ENCODE measurements around the gene NRXN3.

DNA sequence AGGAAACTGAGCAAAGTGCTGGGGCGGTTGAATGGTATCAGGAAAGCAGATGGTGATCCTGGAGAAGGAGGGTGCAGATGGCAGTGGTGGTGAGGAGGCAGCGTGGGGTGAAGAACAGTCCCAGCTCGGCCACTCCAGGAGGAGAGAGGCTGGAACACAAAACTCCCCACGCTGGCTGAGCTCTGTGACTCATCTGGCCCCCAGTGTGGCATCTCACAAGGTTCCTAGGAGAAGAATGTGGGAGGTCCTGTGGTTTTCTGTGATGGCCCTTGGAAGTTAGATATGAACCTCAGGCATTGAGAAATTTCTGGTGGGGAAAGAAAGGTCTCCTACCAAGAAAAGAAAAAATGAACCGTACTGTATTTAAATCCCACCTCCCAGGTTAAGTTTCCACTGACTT is 8.0 kb upstream of the NRXN3 start:
- TF ChIP-seq EZH2phosphoT487 (IDR thresholded peaks at IDR 0.05; ENCODE audit: borderline replicate concordance, low read length), result no peak
- TF ChIP-seq CTCF (conservative IDR thresholded peaks at IDR 0.05; ENCODE audit: low read depth, low read length), result no peak
- no peak for TF ChIP-seq EZH2 (IDR thresholded peaks at IDR 0.05; ENCODE audit: low read length, unreplicated experiment)
